HG03354 (cell line): ENCODE data around the gene GJB6.
"Not testable (repeated sequence)": the region's sequence is repeated elsewhere in the genome, so short reads cannot be mapped to it uniquely, and the experiment has no call there.

Experiments used
- ATAC-seq: cut with Tn5 transposase; IDR thresholded peaks from one replicate; pipeline ENCODE4 v1.9.1; 2021; ENCODE audit warnings: mild to moderate bottlenecking; ENCODE audit not compliant: unreplicated experiment, poor library complexity, severe bottlenecking

Gene GJB6

GRCh38 chr13:20231839-20232555 is at the start of gene GJB6:
Gene GJB6 (minus strand): TSS chr13:20232319. CDS start chr13:20223480, 8,839 bp downstream.
- ATAC-seq: peak; percentile 62

- not testable (repeated sequence) for ATAC-seq
Observed at GRCh38 chr13:20276901-20277300, 44.8 kb upstream of the GJB6 start.

GRCh38 chr13:20274466-20274865 is 42.3 kb upstream of the GJB6 start:
- ATAC-seq: no peak

GRCh38 chr13:20272588-20273171 is 40.6 kb upstream of the GJB6 start:
- ATAC-seq: no peak

- ATAC-seq: no peak
Observed at GRCh38 chr13:20272104-20272503, 40.0 kb upstream of the GJB6 start.

- ATAC-seq: no peak
Observed at GRCh38 chr13:20271441-20271840, 39.3 kb upstream of the GJB6 start.

GRCh38 chr13:20270163-20270865 is 38.2 kb upstream of the GJB6 start:
- no peak for ATAC-seq

GRCh38 chr13:20264271-20265018 is 32.3 kb upstream of the GJB6 start:
- peak; percentile 100 for ATAC-seq

- no peak for ATAC-seq
Observed at GRCh38 chr13:20263393-20264044, 31.4 kb upstream of the GJB6 start.

- no peak for ATAC-seq
Observed at GRCh38 chr13:20258963-20259288, 26.8 kb upstream of the GJB6 start.

- ATAC-seq: no peak
Observed at GRCh38 chr13:20258208-20258962, 26.3 kb upstream of the GJB6 start.

- no peak for ATAC-seq
Observed at GRCh38 chr13:20254076-20254475, 22.0 kb upstream of the GJB6 start.

GRCh38 chr13:20249913-20250312 is 17.8 kb upstream of the GJB6 start:
- ATAC-seq: no peak

GRCh38 chr13:20247963-20248362 is 15.8 kb upstream of the GJB6 start:
- ATAC-seq: no peak

GRCh38 chr13:20247403-20247802 is 15.3 kb upstream of the GJB6 start:
- no peak for ATAC-seq

GRCh38 chr13:20241593-20241992 is 9.5 kb upstream of the GJB6 start:
- no peak for ATAC-seq

- ATAC-seq: no peak
Observed at GRCh38 chr13:20239748-20240147, 7.6 kb upstream of the GJB6 start.

- ATAC-seq: no peak
Observed at GRCh38 chr13:20232556-20233277, 598 bp upstream of the GJB6 start.
